Amniotic stem cell (primary cell): ENCODE data around the gene LRRK1.

ENCODE experiments used
- DNase-seq: peaks from one replicate; lab custom pipeline; 2025; lab: John Stamatoyannopoulos, UW

The LRRK1 gene

GRCh38 chr15:101113114-101114005, 194.2 kb downstream of the LRRK1 start:
- DNase-seq = no peak

GRCh38 chr15:101114166-101114565, 195.0 kb downstream of the LRRK1 start:
- no peak for DNase-seq

- no peak for DNase-seq
Observed at GRCh38 chr15:101114610-101115009, 195.5 kb downstream of the LRRK1 start.

- no peak for DNase-seq
Observed at GRCh38 chr15:101115393-101115785, 196.2 kb downstream of the LRRK1 start.

GRCh38 chr15:101115786-101116680, 196.9 kb downstream of the LRRK1 start:
- DNase-seq = no peak

- no peak for DNase-seq
Observed at GRCh38 chr15:101116681-101116976, 197.5 kb downstream of the LRRK1 start.

- DNase-seq = no peak
Observed at GRCh38 chr15:101118116-101118515, 199.0 kb downstream of the LRRK1 start.

- no peak for DNase-seq
Observed at GRCh38 chr15:101118615-101119014, 199.5 kb downstream of the LRRK1 start.

- no peak for DNase-seq
Observed at GRCh38 chr15:101119181-101119580, 200.0 kb downstream of the LRRK1 start.
